ENCODE data around the gene PIH1D1. TPM values are rescaled to one million over a fixed set of nuclear protein-coding genes. Genes with fewer than 3 reads are reported as not detected.
A peak's percentile ranks its signal among the peaks of the same experiment; 100 is the strongest.

Gene PIH1D1
- total and polyA plus RNA-seq, 2 of the 13 experiments (the other 11 are each of a cell fraction or from before 2014, with no cell fraction given), result 110 to 137 TPM

DNA sequence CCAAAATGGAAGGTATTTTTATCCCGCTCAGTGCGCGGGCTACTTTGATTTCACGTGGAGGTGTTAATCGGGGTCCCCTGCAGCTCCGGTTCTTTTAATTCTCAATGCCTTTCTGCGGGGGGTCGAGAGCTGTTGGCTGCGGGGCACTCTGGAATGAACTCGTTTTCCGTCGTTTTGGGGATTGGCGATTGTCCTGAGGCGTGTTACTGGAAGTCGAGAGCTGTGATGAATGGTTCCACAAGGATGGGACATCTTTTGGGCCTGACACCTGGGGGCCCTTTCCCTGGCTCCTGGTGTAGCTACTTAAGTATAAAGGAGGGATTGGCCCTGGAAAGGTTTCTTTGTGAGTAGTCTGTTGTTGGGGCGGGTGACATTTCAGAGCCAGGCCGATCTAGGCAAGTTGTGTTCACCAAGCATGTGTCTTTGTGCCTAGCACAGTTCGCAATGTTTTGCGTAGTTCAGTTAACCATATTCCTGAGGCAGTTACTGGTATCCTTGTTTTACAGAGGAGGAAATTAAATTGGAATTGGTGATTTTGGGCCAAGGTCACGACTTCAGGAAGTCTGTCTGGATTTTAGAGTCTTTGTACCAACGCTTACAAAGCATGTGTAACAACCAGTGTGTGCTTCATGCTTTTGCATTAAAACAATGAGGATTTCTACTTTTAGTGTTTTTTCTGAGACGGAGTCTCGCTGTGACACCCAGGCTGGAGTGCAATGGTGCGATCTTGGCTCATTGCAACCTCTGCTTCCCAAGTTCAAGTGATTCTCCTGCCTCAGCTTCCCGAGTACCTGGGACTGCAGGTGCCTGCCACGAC lies 36.6 kb upstream of the PIH1D1 start (continued):
- TF ChIP-seq, protein P1, sequence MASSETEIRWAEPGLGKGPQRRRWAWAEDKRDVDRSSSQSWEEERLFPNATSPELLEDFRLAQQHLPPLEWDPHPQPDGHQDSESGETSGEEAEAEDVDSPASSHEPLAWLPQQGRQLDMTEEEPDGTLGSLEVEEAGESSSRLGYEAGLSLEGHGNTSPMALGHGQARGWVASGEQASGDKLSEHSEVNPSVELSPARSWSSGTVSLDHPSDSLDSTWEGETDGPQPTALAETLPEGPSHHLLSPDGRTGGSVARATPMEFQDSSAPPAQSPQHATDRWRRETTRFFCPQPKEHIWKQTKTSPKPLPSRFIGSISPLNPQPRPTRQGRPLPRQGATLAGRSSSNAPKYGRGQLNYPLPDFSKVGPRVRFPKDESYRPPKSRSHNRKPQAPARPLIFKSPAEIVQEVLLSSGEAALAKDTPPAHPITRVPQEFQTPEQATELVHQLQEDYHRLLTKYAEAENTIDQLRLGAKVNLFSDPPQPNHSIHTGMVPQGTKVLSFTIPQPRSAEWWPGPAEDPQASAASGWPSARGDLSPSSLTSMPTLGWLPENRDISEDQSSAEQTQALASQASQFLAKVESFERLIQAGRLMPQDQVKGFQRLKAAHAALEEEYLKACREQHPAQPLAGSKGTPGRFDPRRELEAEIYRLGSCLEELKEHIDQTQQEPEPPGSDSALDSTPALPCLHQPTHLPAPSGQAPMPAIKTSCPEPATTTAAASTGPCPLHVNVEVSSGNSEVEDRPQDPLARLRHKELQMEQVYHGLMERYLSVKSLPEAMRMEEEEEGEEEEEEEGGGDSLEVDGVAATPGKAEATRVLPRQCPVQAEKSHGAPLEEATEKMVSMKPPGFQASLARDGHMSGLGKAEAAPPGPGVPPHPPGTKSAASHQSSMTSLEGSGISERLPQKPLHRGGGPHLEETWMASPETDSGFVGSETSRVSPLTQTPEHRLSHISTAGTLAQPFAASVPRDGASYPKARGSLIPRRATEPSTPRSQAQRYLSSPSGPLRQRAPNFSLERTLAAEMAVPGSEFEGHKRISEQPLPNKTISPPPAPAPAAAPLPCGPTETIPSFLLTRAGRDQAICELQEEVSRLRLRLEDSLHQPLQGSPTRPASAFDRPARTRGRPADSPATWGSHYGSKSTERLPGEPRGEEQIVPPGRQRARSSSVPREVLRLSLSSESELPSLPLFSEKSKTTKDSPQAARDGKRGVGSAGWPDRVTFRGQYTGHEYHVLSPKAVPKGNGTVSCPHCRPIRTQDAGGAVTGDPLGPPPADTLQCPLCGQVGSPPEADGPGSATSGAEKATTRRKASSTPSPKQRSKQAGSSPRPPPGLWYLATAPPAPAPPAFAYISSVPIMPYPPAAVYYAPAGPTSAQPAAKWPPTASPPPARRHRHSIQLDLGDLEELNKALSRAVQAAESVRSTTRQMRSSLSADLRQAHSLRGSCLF (CRISPR knock-in tag; IDR thresholded peaks at IDR 0.05; ENCODE audit: borderline replicate concordance), result no peak
- no peak for TF ChIP-seq ZNF510 (CRISPR knock-in tag; IDR thresholded peaks at IDR 0.05; ENCODE audit: low read depth)
- TF ChIP-seq NCOA2 (CRISPR knock-in tag; IDR thresholded peaks at IDR 0.05), result 0 out of 2 replicates have a peak, but pooled peaks have one; percentile 24
- no peak for TF ChIP-seq TBL1XR1 (IDR thresholded peaks at IDR 0.05; ENCODE audit: borderline replicate concordance, low read length, partially characterized antibody)
- no peak for TF ChIP-seq ZNF543 (CRISPR knock-in tag; IDR thresholded peaks at IDR 0.05)
- no peak for TF ChIP-seq SALL2 (CRISPR knock-in tag; IDR thresholded peaks at IDR 0.05)
- TF ChIP-seq LBX2 (CRISPR knock-in tag; IDR thresholded peaks at IDR 0.05; ENCODE audit: borderline replicate concordance), result no peak
- TF ChIP-seq ZNF552 (CRISPR knock-in tag; IDR thresholded peaks at IDR 0.05; ENCODE audit: borderline replicate concordance), result no peak
- TF ChIP-seq ELF3 (CRISPR knock-in tag; IDR thresholded peaks at IDR 0.05), result no peak
- TF ChIP-seq TP53 (CRISPR knock-in tag; conservative IDR thresholded peaks at IDR 0.05), result no peak
- no peak for TF ChIP-seq ZNF678 (CRISPR knock-in tag; IDR thresholded peaks at IDR 0.05)
- no peak for TF ChIP-seq ZBTB37 (CRISPR knock-in tag; IDR thresholded peaks at IDR 0.05)
- no peak for TF ChIP-seq POLR2AphosphoS5 (IDR thresholded peaks at IDR 0.05; ENCODE audit: low read depth, low read length)
- TF ChIP-seq TAF1 (CRISPR knock-in tag; IDR thresholded peaks at IDR 0.05), result 0 out of 2 replicates have a peak, but pooled peaks have one; percentile 20
- TF ChIP-seq ZBTB25 (CRISPR knock-in tag; IDR thresholded peaks at IDR 0.05), result no peak
- TF ChIP-seq ZIK1 (CRISPR knock-in tag; IDR thresholded peaks at IDR 0.05; ENCODE audit: borderline replicate concordance, low read depth), result no peak
- TF ChIP-seq, protein P2, sequence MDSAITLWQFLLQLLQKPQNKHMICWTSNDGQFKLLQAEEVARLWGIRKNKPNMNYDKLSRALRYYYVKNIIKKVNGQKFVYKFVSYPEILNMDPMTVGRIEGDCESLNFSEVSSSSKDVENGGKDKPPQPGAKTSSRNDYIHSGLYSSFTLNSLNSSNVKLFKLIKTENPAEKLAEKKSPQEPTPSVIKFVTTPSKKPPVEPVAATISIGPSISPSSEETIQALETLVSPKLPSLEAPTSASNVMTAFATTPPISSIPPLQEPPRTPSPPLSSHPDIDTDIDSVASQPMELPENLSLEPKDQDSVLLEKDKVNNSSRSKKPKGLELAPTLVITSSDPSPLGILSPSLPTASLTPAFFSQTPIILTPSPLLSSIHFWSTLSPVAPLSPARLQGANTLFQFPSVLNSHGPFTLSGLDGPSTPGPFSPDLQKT (CRISPR knock-in tag; IDR thresholded peaks at IDR 0.05; ENCODE audit: borderline replicate concordance), result no peak
- no peak for TF ChIP-seq KLF12 (CRISPR knock-in tag; IDR thresholded peaks at IDR 0.05; ENCODE audit: borderline replicate concordance)
